ENCODE results near the gene IFIT5. TPM values are rescaled to one million over a fixed set of nuclear protein-coding genes. Genes with fewer than 3 reads are reported as not detected.
"Not testable (repeated sequence)": the region's sequence is repeated elsewhere in the genome, so short reads cannot be mapped to it uniquely, and the experiment has no call there.

IFIT5 gene
- total RNA-seq, 2 donors from 2014 or later, result 1.5 to 2.5 TPM

GRCh38 chr10:89388806-89389205, 25.6 kb upstream of the IFIT5 start:
- no peak for TF ChIP-seq CTCF (conservative IDR thresholded peaks at IDR 0.05)
- 77 to 82% methylated on average over 2 of the region's 2 CpGs for WGBS, 2 experiments (ENCODE audit: insufficient coverage in 1 of 2, insufficient read length in 1 of 2)
- Histone ChIP-seq H3K36me3 (ENCODE audit: control insufficient read depth, insufficient read depth, low read length) (no peaks in the 10 kb centered on the region), H3K27me3 (ENCODE audit: control insufficient read depth, insufficient read depth, low read length, poor library complexity, severe bottlenecking) (no peaks in the 10 kb centered on the region), H3K4me1 (ENCODE audit: control insufficient read depth, insufficient read depth, low read length) (peaks cover 8% of the 10 kb centered on the region), H3K4me3 (ENCODE audit: low read length) (no peak overlapping the region), H3K9me3 (ENCODE audit: control insufficient read depth, low read length) (no peaks in the 10 kb centered on the region), H3K9ac (ENCODE audit: extremely low read depth, low read length, poor library complexity, severe bottlenecking) (no peak overlapping the region), H3K27ac (ENCODE audit: low read depth, low read length) (no peak overlapping the region)
- no peaks in the 10 kb centered on the region for H3K27me3 Mint-ChIP-seq (ENCODE audit: insufficient read depth)
- no peak for DNase-seq
- no peak overlapping the region for H3K4me3 Mint-ChIP-seq
- no peaks in the 10 kb centered on the region for H3K9me3 Mint-ChIP-seq
- no peak overlapping the region for H3K27ac Mint-ChIP-seq
- peaks cover 38% of the 10 kb centered on the region for H3K4me1 Mint-ChIP-seq
- H3K36me3 Mint-ChIP-seq (ENCODE audit: low read depth), result no peaks in the 10 kb centered on the region

- no peaks in the 10 kb centered on the region for H3K36me3 Mint-ChIP-seq (ENCODE audit: low read depth)
- H3K4me3 ChIP-seq (ENCODE audit: low read length), result no peak overlapping the region
- no peaks in the 10 kb centered on the region for H3K27me3 ChIP-seq (ENCODE audit: control insufficient read depth, insufficient read depth, low read length, poor library complexity, severe bottlenecking)
- no peak overlapping the region for H3K9ac ChIP-seq (ENCODE audit: extremely low read depth, low read length, poor library complexity, severe bottlenecking)
- H3K4me1 ChIP-seq (ENCODE audit: control insufficient read depth, insufficient read depth, low read length), result peaks cover 8% of the 10 kb centered on the region
- H3K9me3 Mint-ChIP-seq, result no peaks in the 10 kb centered on the region
- DNase-seq, result no peak
- no peaks in the 10 kb centered on the region for H3K9me3 ChIP-seq (ENCODE audit: control insufficient read depth, low read length)
- no peak overlapping the region for H3K4me3 Mint-ChIP-seq
- H3K27ac ChIP-seq (ENCODE audit: low read depth, low read length), result no peak overlapping the region
- H3K27me3 Mint-ChIP-seq (ENCODE audit: insufficient read depth), result no peaks in the 10 kb centered on the region
- no peak overlapping the region for H3K27ac Mint-ChIP-seq
- peak; percentile 77 for TF ChIP-seq CTCF (conservative IDR thresholded peaks at IDR 0.05)
- no peaks in the 10 kb centered on the region for H3K36me3 ChIP-seq (ENCODE audit: control insufficient read depth, insufficient read depth, low read length)
- peaks cover 38% of the 10 kb centered on the region for H3K4me1 Mint-ChIP-seq
- WGBS, 2 experiments (ENCODE audit: insufficient coverage in 1 of 2, insufficient read length in 1 of 2), result 80 to 91% methylated on average over 1 of the region's 1 CpG
Measured at GRCh38 chr10:89389254-89389653, 25.1 kb upstream of the IFIT5 start.

- Histone ChIP-seq H3K9me3 (ENCODE audit: control insufficient read depth, low read length) (no peaks in the 10 kb centered on the region), H3K4me3 (ENCODE audit: low read length) (no peak overlapping the region), H3K27ac (ENCODE audit: low read depth, low read length) (no peak overlapping the region), H3K27me3 (ENCODE audit: control insufficient read depth, insufficient read depth, low read length, poor library complexity, severe bottlenecking) (no peaks in the 10 kb centered on the region), H3K4me1 (ENCODE audit: control insufficient read depth, insufficient read depth, low read length) (peaks cover 8% of the 10 kb centered on the region), H3K9ac (ENCODE audit: extremely low read depth, low read length, poor library complexity, severe bottlenecking) (no peak overlapping the region), H3K36me3 (ENCODE audit: control insufficient read depth, insufficient read depth, low read length) (no peaks in the 10 kb centered on the region)
- no peak overlapping the region for H3K4me3 Mint-ChIP-seq
- WGBS, 2 experiments (ENCODE audit: insufficient coverage in 1 of 2, insufficient read length in 1 of 2), result 90 to 97% methylated on average over 5 of the region's 5 CpGs
- no peak overlapping the region for H3K27ac Mint-ChIP-seq
- no peak for DNase-seq
- no peak for TF ChIP-seq CTCF (conservative IDR thresholded peaks at IDR 0.05)
- no peaks in the 10 kb centered on the region for H3K36me3 Mint-ChIP-seq (ENCODE audit: low read depth)
- no peaks in the 10 kb centered on the region for H3K9me3 Mint-ChIP-seq
- no peaks in the 10 kb centered on the region for H3K27me3 Mint-ChIP-seq (ENCODE audit: insufficient read depth)
- peaks cover 28% of the 10 kb centered on the region for H3K4me1 Mint-ChIP-seq
Measured at GRCh38 chr10:89390476-89391225, 23.7 kb upstream of the IFIT5 start.

GRCh38 chr10:89391226-89391576, 23.2 kb upstream of the IFIT5 start:
- WGBS, 2 experiments (ENCODE audit: insufficient coverage in 1 of 2, insufficient read length in 1 of 2), result 88% methylated on average over 4 of the region's 4 CpGs; no CpG with 5 or more reads in 1 of the 2 experiments
- DNase-seq; H3K27me3 ChIP-seq (ENCODE audit: control insufficient read depth, insufficient read depth, low read length, poor library complexity, severe bottlenecking); H3K9ac ChIP-seq (ENCODE audit: extremely low read depth, low read length, poor library complexity, severe bottlenecking); H3K36me3 ChIP-seq (ENCODE audit: control insufficient read depth, insufficient read depth, low read length); H3K9me3 ChIP-seq (ENCODE audit: control insufficient read depth, low read length); H3K4me3 ChIP-seq (ENCODE audit: low read length); H3K27me3 Mint-ChIP-seq (ENCODE audit: insufficient read depth); H3K27ac ChIP-seq (ENCODE audit: low read depth, low read length); H3K4me3 Mint-ChIP-seq; H3K27ac Mint-ChIP-seq; H3K36me3 Mint-ChIP-seq (ENCODE audit: low read depth); H3K9me3 Mint-ChIP-seq; H3K4me1 ChIP-seq (ENCODE audit: control insufficient read depth, insufficient read depth, low read length): not testable (repeated sequence)
- H3K4me1 Mint-ChIP-seq, result peaks cover 24% of the 10 kb centered on the region
